ENCODE results near the gene FAM50A.
A peak's percentile ranks its signal among the peaks of the same experiment; 100 is the strongest.
"Not testable (repeated sequence)": the region's sequence is repeated elsewhere in the genome, so short reads cannot be mapped to it uniquely, and the experiment has no call there.

Gene FAM50A

DNA sequence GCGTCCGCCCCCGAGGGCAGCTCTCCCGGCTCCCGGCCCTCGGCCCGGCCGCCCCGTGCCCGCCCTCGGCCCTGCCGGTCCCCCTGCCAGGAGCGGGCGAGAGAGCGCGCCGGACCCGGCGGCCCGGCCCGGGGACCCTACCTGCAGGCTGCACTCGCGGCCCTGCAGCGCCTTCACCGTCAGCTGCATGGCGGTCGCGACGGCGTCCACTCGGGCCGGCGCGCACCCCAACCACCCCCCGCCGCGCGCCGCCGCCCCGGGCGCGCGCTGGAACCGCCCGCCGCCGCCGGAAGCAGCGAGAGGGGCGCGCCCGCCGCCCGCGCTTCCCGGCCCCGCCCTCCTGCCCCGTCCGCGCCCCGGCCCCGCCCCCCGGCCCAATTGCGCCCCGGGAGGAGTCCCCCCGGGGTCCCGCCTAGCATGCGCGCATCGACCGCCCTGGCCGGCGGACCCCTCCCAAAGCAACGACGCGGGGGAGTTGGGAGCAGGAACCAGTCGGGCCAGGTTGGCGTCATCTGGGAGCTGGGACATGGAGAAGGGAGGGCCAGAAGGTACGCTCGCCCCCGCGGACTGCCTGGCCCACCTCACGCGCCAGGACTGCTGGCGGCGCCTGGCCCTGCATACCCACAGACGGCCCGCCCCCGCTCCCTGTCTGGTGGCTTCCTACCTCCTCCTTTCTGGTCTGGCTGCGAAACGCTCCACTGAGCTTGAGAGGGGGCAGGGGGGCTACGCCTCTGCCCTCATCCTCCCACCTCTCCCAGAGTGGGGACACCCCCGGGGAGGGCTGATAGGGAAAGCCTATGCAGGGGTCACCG lies 42.7 kb downstream of the FAM50A start, which contains the start of gene UBL4A:
UBL4A (minus strand) TSS at position 220 of the 812 bp plus-strand sequence; CDS start at position 189, 31 bp downstream.
- no peak for DNase-seq

DNA sequence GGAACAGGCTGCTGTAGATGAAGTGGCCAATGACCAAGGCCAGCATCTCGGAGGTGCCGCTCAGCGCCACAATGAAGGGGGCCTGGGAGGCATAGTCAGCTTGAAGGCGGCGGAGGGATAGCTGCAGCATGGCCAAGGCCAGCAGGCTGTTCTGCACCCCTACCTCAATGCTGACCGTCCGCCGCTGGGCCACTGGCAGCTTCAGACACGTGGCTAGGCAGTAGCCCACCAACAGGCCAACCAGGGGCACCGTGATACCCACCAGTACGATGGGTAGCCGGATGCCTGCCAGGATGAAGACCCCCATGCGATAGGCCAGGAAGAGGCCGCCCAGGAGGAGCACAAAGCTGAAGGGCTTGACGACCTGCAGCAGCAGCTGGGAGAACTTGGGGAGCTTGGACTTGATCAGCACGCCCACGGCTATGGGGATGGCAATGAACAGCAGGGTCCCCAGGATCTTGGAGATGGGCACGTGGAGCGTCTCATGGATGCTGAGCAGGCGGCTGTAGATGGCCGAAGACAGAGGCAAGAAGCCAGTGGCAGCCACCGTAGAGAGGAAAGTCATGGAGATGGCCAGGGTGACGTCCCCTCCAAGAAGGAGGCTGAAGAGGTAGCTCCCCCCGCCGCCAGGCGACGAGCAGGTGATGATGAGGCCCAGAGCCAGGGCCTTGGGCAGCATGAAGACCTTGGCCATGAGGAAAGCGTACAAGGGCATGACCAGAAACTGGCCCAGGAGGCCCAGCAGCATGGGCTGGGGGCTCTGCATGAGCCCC lies 43.8 kb downstream of the FAM50A start:
- no peak for DNase-seq

GRCh38 chrX:154488336-154489075 lies 44.6 kb downstream of the FAM50A start:
- no peak for DNase-seq

DNA sequence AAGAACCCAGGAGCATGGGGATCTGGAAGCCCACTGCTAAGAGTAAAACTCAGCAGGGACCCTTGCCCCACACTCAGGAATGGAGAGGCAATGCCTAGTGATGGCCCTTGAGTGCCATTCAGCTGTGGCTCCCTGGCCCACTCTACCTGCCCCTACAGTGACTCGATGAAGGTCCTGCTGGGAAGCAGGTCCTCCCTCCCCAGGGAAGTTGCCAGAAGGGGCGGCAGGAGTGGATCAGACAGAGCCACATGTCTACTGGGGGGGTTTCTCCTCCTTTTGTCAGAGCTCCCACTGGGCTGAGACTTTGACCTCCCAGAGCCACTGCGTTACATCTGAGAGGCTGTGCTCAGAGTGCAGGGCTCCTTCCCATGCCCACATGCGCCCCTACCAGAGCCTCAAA lies 45.2 kb downstream of the FAM50A start:
- DNase-seq: no peak

DNA sequence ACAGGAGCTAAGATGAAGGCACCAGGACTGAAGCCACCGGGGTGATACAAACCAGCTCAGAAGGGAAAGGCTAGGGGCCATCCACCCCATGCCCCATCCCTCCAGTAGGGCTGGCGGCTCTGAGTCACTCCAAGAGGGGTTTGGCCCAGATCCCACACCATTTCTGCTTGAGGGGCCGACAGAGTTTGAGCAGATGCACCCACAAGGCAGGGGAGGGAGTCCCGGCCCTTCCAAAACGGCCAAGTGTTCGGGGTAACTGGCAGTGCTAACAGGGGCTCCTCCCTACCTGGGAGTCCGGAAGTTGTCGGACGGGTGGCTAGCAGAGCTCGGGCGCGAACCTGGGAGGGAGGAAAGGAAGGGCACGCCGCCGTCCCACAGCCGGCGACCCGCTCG lies 46.1 kb downstream of the FAM50A start:
- DNase-seq: no peak

- peak; percentile 67 for DNase-seq
Observed at GRCh38 chrX:154490414-154491083, 46.6 kb downstream of the FAM50A start, which contains the start of gene SLC10A3. SLC10A3 (minus strand) TSS chrX:154490629; CDS start chrX:154488940, 1,689 bp downstream.

DNA sequence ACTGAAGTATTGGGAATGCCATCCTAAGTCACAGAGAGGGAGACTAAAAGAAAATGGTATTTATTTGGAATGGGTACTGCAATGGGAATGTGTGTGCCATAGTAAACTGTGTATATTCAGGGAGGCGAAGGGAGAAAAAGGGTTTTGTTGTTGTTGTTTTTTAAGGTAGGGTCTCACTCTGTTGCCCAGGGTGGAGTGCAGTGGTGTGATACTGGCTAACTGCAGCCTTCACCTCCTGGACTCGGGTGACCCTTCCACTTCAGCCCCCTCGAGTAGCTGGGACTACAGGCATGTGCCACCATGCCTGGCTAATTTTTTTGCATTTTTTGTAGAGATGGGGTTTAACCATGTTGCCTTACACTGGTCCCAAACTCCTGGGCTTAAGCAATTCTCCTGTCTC lies 50.8 kb downstream of the FAM50A start:
- no peak for DNase-seq

GRCh38 chrX:154495472-154495922 lies 51.6 kb downstream of the FAM50A start:
- no peak for DNase-seq

DNA sequence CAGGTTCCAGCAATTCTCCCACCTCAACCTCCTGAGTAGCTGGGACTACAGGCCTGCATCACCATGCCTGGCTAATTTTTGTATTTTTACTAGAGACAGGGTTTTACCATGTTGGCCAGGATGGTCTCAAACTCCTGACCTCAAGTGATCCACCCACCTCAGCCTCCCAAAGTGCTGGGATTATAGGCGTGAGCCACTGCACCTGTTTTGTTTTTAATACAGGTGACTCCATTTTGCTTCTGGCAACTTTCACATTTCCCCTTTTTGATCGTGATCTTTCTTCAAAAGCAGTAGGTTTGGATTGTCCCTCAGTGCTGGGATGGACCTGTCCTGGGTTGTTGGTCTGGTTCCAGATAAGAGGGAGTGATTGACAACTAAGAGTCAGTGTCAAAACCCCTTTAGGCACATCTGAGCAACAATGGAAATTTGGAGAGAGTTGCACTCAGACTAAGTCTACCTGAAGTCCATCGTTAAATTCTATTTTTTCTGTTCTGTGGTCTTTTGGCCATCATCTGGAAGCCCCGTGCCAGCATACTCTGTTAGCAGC lies 52.7 kb downstream of the FAM50A start:
- DNase-seq: not testable (repeated sequence)

All from NCI-H187 treated with DMSO at 0.1 percent for 48 hours (cell line).